ENCODE measurements around the gene IFT122.

IFT122 gene

DNA sequence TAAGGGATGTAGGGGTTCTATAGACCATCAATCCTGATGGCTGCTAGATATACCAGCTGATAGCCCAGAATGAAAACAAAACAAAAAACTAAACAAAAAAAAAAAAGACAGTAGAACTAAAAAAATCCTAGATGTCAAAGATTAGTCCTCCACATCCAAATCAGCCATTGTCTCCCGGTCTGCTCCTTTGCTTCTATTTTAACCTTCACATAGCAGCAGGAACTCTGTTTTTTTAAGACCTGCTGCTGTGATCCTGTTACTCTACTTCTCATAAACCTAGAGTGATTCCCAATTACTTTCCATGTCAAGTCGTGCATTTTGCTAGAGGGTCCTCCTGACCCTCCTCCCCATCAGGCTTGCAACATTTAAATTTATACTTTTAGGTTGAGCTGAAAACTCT, 2.5 kb downstream of the IFT122 start:
- no peak for DNase-seq

DNA sequence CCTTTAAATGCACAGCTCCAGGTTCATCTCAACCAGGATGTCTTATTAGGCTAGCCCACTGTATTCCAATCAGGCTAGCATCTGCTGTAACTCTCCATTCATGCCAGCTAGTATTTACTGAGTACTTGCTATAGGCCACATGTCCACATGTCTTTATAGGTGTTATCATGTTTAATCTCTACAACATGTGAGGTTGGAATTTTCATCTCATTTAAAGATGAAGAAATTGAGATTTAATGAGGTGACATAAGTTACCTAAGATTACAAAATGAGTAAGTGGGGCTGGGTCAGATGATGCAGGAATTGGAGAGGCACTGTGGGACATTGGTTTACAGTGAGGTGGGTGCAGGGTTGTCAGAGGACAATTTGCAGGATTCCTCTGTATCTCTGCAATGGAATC, 2.9 kb downstream of the IFT122 start:
- no peak for DNase-seq

DNA sequence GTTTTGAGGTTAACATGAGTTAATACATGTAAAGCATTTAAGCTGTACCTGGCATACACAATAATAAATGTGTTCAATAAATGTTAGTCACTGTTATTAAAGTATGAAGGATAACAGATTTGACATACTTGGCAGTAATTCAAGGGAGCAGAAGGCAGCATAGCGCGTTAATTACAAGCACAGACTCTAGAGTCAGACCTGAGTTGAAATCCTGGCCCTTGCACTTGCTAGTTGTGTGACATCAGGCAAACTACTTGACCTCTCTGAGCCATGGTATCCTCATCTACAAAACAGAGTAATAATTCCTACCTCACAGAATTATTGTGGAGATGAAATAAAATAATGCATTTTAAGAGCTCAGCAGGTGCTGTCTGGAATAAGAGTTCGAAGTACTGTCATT, 5.4 kb downstream of the IFT122 start:
- DNase-seq, result no peak

DNA sequence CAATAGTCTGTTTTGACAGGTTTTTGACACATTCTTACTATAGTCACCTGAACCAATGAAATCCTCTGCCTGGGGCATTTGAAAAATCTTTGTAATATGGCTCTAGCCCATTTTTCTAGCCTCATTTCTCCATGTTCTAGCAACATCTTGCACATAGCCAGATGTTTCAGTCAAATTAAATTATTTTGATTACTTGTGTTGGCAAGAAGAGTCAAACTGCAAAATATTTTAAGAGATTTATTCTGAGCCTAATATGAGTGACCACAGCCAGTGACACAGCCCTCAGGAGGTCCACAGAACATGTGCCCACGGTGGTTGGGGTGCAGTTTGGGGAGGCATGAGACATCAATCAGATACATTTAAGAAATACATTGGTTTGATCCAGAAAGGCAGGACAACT, 6.9 kb downstream of the IFT122 start:
- no peak for DNase-seq

DNA sequence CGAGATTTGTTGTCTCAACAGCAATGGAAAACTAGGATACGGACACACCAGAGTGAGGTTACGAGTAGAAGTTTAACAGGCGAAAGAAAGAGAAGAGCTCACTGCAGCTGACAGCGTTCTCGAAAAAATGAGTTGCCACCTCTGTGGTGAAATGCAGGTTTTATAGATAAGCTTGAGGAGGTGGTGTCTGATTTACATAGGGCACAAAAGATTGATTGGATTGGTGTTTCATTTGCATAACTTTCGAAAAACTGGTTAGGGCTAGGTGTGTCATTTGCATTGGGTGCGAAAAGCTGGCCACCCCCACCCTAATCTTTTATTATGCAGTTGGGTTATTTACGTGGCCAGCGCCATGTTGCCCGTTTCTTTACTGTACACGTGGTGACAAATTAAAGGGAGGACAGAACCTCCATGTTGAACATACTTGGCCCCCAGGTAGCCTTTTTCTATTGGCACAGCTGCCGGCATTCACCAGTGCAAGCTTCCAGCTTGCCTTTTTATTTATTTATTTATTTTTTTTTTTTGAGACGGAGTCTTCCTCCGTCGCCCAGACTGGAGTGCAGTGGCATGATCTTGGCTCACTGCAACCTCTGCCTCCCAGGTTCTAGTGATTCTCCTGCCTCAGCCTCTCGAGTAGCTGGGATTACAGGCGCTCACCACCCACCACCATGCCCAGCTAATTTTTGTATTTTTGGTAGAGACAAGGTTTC, 8.3 kb downstream of the IFT122 start:
- no peak for DNase-seq

DNA sequence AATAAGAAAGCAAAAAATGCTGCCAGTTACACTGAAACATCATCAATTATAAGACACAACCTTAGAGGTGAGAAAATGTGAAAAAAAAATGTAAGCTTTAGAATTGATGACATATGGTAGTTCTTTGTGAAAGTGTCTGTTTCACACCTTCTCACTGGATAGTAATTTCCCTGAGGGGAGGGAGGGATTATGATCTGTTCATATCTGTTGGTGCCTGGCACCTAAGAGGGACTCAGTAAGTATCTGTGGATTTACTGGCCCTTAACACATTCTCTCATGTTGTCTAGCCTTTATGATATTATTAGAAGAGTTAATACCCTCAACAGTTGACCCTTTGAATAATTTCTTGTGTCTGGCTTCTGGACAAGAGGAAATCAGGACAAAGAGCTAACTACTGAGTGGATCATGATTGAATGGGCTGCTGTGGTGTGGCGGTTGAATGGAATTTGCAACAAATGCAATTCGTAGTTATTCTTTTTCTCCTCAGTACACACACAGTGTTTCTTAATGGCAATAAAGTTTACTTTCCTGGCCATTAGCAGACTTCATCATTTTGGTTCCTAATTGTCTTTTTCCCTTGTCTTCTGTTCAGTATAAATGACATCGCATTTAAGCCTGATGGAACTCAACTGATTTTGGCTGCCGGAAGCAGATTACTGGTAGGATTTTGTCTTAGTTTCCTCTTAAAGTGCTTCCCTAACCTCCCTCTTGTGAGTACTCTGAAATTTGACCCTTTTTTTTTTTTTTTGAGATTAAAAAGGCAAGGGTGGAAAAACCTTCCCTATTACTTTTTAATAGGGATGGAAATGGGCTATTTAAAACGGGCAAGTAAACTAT, 9.5 kb downstream of the IFT122 start:
- DNase-seq, result no peak

DNA sequence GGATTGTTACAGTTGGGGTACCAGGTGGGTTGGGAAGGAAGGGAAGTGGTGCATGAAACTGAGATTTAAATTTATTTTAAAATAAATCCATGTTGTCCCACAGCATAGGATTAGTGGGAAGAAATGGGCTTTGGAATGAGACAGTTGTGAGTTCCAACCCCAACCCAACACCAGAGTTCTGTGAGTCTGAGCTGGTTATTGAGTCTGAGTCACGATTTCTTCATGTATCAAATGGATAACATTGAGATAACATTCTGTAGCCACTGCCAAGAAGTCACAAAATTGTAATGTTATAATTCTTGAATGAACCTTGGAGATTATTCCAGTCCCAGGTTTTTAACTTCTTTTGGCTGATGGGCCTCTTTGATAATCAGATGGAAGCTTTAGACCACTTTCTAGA, 13.7 kb downstream of the IFT122 start:
- no peak for DNase-seq

DNA sequence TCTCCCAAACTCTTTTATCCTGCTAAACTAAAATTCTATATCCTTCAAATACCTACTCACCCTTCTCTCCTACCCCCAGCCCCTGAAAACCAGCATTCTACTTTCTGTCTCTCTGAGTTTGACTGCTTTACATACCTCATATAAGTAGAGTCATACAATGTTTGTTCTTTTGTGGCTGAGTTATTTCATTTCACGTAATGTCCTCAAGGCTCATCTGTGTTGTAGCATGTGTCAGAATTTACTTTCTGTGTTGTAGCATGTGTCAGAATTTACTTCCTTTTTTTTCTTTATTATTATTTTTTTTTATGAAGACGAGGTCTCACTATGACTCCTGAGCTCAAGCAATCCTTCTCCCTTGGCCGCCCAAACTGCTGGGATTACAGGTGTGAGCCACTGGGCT, 20.1 kb downstream of the IFT122 start:
- DNase-seq, result no peak

DNA sequence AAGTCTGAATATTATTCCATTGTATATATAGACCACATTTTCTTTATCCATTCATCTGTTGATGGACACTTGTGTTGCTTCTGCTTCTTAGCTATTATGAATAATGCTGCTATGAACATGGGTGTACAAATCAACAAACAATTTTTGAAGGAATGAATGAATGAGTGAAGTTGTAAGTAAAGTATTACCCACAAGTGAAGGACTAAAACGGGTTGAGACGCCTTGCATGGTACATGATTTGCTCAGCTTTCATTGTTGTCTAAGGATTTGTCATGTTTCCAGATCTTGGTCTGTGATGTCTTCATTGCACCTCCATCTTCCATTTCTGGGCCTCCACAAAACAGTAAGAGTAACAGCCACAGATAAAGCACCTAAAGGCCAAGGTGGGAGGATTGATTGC, 20.5 kb downstream of the IFT122 start:
- no peak for DNase-seq

DNA sequence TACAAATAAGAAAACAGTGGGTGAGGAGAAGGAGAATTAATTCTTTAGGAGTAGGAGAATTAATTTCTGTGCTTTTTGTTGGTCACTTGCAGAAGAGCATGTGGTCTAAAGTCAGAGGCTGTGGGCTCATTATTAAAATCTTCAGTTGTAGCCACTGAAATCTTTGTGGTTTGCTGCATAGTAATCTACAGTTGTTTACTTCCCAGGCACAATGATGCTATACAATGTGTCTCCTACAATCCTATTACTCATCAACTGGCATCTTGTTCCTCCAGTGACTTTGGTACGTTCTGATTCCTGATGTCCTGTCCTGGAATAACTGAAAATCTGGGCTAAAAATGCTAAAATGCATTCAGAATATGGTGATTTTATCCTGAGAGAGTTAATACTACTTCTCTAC, 21.0 kb downstream of the IFT122 start:
- DNase-seq, result no peak

DNA sequence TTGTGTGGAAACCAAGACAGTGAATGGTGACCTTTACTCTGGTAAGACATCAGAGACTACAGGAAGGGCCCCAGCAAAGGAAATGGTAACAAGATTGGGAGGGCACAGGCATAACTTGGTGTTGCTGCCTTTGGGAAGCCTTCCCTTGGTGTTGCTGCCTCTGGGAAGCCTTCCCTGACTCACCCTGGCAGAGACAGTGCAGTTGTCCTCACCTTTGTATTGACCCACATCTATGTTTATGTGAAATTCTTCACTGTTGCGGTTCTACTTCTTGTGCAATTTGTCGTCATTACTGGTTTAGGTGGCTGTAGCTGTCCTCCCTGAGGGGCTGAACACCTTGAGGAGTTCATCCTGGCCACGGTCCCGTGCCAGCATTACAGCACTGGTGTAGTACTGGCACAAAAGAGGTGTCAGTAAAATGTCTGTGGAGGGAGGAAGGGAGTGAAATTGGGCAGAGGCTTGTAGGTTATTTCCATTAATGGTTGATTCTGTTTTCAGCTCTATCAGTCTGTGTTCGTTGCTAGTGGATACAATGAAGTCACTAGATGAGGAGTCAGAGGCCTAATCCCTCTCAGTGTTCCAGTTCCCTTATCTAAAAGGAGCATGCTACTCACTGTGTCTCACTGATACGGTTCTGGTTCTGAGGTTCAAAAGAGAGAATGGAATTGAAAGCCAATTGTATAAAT, 21.6 kb downstream of the IFT122 start:
- no peak for DNase-seq

DNA sequence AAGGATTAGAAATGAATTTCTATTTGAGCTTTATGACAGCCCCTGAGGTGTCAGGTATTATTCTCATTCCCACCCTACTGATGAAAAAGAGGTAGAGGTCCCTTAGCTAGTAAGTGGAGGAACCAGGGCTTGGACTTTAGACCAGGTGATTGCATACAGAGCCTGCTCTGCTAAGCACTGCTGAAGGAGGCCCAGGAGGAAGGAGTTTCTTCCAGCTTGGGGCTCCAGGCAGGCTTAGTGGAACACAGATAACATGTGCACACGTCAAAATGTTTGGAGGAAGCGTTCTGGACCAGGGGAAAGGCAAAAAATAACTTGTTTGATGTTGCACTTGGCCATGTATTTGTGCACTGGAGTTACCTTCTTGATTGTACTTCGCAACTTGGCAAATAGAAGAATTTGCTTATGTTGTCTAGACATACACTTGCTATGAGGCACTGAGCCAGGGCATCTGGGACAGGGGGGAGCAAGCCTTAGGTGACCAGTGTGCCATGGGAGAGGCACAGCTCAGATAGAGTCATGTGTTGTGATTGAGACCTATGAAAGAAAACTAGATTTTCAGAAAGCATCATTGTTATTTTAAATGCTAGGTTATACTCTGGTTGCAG, 22.4 kb downstream of the IFT122 start:
- DNase-seq, result no peak

DNA sequence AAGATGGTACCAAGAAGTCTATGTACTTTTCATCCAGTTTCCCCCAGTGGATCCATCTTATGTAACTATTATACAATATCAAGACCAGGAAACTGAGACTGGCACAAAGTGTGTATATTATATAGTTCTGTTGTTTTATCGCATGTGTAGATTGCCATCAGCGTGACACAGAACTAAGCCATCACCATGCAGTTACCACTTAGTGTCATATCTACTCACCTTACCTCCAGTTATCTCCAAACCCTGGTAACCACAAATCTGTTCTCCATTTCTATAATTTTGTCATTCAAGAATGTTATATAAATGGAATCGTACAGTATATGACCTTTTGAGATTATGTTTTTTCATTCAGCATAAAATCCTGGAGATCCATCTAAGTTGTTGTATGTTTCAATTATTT, 23.1 kb downstream of the IFT122 start:
- DNase-seq, result no peak

DNA sequence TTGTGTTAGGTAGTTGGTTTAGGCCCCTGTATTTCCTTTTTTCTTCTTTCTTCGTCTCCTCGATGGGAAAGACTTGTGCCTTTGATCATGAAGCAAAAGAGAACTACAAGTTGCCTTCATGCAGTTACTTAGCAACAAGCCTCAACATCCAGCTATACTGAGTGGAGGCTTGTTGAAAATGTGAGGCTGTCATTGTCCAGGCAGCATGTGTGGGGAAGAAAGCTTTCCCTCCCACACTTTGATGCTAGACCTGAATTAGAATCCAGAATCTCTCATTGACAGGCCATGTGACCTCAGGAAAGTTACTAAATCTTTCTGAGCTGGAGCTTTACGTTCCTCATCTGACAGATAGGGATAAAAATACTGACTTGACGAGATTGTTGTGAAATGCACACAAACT, 23.7 kb downstream of the IFT122 start:
- DNase-seq, result no peak

DNA sequence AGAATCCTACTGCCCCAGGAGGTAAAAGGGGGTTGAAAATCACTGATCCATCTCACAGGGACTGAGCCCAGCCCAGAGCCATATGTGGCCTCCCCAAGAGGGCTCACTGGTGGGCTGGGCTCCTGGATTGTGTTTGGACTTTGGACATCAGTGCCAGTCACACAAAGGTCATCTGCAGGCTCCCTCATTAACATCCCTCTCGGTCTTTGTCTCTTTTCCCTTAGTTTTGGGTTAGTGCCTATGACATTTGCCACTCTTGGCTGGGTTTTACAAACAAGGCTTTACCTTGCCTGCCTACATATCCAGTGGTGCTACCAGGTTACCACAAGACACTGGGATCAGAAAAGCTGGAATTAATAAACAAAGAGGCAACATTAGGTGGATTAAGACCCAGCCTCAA, 27.9 kb downstream of the IFT122 start:
- no peak for DNase-seq

DNA sequence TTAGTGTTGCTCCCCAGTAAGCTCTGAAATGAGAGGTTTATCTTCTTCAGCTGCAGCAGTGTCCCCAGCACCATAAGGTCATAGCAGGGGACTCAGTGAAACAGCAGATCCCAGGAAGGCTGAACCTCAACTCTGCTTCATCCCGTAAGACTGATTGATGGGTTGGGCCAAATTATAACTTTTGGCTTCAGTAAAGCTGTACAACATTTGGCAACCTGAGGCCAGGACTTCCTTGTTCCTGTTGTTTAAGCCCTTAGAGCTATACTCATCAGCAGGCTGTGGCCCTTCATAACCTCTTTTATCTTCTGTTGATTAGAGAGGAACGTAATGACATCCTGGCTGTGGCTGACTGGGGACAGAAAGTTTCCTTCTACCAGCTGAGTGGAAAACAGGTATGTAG, 29.0 kb downstream of the IFT122 start:
- no peak for DNase-seq

DNA sequence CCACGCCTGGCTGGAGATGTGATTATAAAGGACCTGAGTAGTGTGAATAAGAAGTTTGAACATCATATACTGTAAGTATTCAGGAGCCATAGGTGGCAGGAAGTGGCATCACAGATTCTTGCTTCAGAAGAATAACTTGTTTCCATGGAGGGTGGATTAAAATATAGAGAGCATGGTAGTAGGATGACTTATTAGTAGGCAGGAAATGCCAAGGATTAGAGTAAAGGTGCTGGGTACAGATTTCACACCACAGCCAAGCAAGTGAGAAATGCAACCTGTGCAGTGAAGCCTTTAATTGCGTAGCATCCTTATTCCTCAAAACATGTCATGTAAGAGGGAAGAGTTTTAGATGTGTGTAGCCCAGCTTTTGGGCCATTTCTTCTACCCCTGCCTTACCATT, 30.8 kb downstream of the IFT122 start:
- no peak for DNase-seq

DNA sequence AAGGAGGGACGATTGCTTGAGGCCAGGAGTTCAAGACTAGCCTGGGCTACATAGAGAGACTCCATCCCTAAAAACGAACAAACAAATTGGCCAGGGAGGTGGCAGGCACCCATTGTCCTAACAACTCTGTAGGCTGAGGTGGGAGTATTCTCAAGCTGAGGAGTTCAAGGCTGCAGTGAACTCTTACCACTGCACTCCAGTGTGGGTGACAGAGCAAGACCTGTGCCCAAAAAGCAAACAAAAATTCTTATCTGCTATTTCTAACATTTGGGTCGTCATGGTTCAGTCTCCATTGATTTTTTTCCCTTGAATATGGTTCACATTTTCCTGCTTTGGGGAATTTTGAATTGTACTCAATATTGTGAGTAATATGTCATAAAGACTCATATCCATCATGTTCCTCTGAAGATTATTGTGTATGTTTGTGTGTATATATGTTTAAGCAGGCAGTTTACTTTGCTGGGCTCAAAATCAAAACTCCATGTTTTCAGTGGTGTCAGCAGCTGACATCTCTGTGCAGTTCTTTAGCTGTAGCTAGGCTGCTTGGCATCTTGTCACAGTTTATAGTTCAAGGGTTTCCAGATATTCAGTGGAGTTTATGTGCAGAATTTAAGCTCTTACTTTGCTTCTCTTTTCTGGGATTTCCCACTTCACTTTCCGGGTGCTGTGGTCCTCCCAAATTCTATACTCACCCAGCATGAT, 33.2 kb downstream of the IFT122 start:
- DNase-seq, result no peak

DNA sequence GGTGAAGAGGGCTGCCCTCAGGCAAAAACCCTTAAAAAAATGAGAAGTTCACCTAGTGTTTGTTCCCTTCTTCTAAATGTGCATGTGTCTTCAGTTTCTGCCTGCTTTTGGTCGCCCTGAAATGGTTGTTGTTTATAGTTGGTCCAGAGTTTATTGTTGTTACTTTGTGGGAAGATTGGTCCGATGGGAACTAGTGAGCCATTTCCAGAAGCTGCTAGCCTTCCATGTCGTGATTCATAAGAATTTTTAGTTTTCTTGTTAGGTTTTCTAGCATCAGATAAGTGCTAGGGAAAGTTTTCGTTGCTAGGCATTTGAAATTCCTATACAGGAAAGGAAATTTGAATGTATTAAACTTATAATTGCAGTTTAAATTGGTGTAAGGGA, 33.7 kb downstream of the IFT122 start:
- DNase-seq, result no peak

DNA sequence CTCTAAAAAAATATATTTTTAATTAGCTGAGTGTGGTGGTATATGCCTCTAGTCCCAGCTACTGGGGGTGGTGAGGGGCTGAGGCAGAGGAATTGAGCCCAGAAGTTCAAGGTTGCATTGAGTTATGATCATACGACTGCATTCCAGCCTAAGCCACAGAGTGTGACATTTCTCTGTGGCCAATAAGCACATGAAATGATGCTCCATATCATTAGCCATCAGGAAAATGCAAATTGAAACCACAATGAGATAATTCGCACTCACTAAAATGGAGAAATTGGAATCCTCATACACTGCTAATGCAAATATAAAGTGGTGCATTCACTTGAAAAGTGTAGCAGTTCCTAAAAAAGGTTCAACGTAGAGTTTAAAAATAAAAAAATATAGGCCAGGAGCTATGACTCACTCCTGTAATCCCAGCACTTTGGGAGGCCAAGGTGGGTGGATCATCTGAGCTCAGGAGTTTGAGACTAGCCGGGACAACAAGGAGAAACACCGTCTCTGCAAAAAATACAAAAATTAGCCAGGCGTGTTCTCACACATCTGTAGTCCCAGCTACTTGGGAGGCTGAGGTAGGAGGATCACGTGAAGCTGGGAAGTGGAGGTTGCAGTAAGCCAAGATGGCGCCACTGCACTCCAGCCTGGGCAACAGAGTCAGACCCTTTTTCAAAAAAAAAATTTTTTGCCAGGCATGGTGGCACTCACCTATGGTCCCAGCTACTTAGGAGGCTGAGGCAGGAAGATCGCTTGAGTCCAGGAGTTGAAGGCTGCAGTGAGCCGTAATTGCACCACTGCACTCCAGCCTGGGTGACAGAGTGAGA, 35.2 kb downstream of the IFT122 start:
- no peak for DNase-seq

DNA sequence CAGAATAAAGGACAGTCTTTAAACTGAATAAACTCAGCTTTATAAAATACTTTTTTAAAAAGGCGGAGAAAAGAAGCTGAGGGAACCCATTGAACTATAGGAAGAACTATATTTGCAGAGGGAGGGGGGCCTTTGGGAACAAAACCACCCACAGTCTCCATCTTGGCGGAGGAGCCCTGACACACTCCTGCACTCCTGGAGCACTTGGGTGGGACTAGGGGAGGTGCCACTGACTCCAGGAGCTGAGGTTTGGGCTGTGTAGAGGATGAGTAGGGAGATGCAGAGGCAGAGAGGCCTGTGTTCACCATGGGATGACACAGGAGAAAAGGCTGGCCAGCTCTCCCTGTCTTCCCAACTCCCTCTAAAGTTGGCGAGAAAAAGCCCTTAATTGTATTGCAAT, 35.8 kb downstream of the IFT122 start:
- no peak for DNase-seq

DNA sequence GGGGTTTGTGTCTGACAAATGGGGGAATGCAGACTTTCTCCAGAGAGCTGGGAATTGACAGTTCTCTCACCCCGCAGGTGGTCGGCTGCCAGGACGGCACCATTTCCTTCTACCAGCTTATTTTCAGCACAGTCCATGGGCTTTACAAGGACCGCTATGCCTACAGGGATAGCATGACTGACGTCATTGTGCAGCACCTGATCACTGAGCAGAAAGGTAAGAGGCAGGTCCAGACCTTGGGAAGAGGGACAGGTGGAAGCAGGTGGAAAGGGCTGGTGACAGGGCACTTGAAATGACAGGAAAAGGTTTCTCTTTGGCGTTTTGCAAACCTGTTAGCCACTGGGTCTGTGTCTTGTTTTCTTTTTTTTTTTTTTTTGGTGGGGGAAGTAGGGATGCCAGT, 36.6 kb downstream of the IFT122 start:
- DNase-seq, result no peak
